ENCODE data around the gene CYP27A1.
A peak's percentile ranks its signal among the peaks of the same experiment; 100 is the strongest.
"Not testable (repeated sequence)": the region's sequence is repeated elsewhere in the genome, so short reads cannot be mapped to it uniquely, and the experiment has no call there.

The CYP27A1 gene

GRCh38 chr2:218846963-218847362 lies 65.0 kb downstream of the CYP27A1 start:
- not testable (repeated sequence) for H3K4me1 ChIP-seq (ENCODE audit: control insufficient read depth in 1 of 2, insufficient read depth in 2 of 2, low read length in 2 of 2); H4K8ac ChIP-seq (ENCODE audit: low read depth, low read length); H3K9me3 ChIP-seq (ENCODE audit: insufficient read depth, low read depth, low read length); H4K91ac ChIP-seq (ENCODE audit: low read depth, low read length); H3K18ac ChIP-seq (ENCODE audit: low read length); H3K4me3 ChIP-seq (ENCODE audit: low read depth, low read length); H2BK12ac ChIP-seq (ENCODE audit: low read length); H2AFZ ChIP-seq (ENCODE audit: insufficient read depth, low read length, poor library complexity); H3K14ac ChIP-seq (ENCODE audit: low read length); H2BK120ac ChIP-seq (ENCODE audit: insufficient read depth, low read length, poor library complexity); H4K12ac ChIP-seq (ENCODE audit: low read depth, low read length); H3K4ac ChIP-seq (ENCODE audit: low read depth, low read length); DNase-seq; H2BK5ac ChIP-seq (ENCODE audit: low read depth, low read length, poor library complexity); H3K4me2 ChIP-seq (ENCODE audit: low read length); H3K36me3 ChIP-seq (ENCODE audit: control insufficient read depth in 1 of 2, insufficient read depth in 2 of 2, low read length in 2 of 2); H3K23ac ChIP-seq (ENCODE audit: low read length); H3K9ac ChIP-seq (ENCODE audit: low read length); H2AK5ac ChIP-seq (ENCODE audit: low read length); H3K27ac ChIP-seq (ENCODE audit: low read depth, low read length); H3K79me1 ChIP-seq (ENCODE audit: low read length); H3K27me3 ChIP-seq (ENCODE audit: insufficient read depth, low read length); H3K79me2 ChIP-seq (ENCODE audit: control insufficient read depth, insufficient read depth, low read length, poor library complexity)
- WGBS (ENCODE audit: extremely low coverage, insufficient coverage, insufficient read length), result no CpG with 5 or more reads among the region's 18 CpGs

- Histone ChIP-seq H3K79me2 (ENCODE audit: control insufficient read depth, insufficient read depth, low read length, poor library complexity) (no peaks in the 10 kb centered on the region), H3K23ac (ENCODE audit: low read length) (no peak overlapping the region), H4K12ac (ENCODE audit: low read depth, low read length) (no peak overlapping the region), H3K9me3 (ENCODE audit: insufficient read depth, low read depth, low read length) (no peaks in the 10 kb centered on the region), H3K36me3 (ENCODE audit: control insufficient read depth in 1 of 2, insufficient read depth in 2 of 2, low read length in 2 of 2) (peaks cover 0 to 1% of the 10 kb centered on the region in 2 experiments), H3K4me3 (ENCODE audit: low read depth, low read length) (no peak overlapping the region), H4K8ac (ENCODE audit: low read depth, low read length) (no peak overlapping the region), H3K9ac (ENCODE audit: low read length) (no peak overlapping the region), H3K4me1 (ENCODE audit: control insufficient read depth in 1 of 2, insufficient read depth in 2 of 2, low read length in 2 of 2) (peaks cover 12 to 13% of the 10 kb centered on the region in 2 experiments), H3K18ac (ENCODE audit: low read length) (no peak overlapping the region), H3K27ac (ENCODE audit: low read depth, low read length) (no peak overlapping the region), H2BK12ac (ENCODE audit: low read length) (no peak overlapping the region), H3K4me2 (ENCODE audit: low read length) (no peak overlapping the region), H4K91ac (ENCODE audit: low read depth, low read length) (no peak overlapping the region), H2BK120ac (ENCODE audit: insufficient read depth, low read length, poor library complexity) (no peak overlapping the region), H2AFZ (ENCODE audit: insufficient read depth, low read length, poor library complexity) (no peak overlapping the region), H2BK5ac (ENCODE audit: low read depth, low read length, poor library complexity) (no peak overlapping the region), H3K27me3 (ENCODE audit: insufficient read depth, low read length) (no peaks in the 10 kb centered on the region), H3K4ac (ENCODE audit: low read depth, low read length) (no peak overlapping the region), H2AK5ac (ENCODE audit: low read length) (no peak overlapping the region), H3K14ac (ENCODE audit: low read length) (no peak overlapping the region), H3K79me1 (ENCODE audit: low read length) (peaks cover 4% of the 10 kb centered on the region)
- DNase-seq, result peak in 1 of 2 donors; percentile 18
- WGBS (ENCODE audit: extremely low coverage, insufficient coverage, insufficient read length), result no CpG with 5 or more reads among the region's 7 CpGs
These were observed 67.8 kb downstream of the CYP27A1 start for GRCh38 chr2:218849721-218850120.

- no peak overlapping the region for H2AFZ ChIP-seq (ENCODE audit: insufficient read depth, low read length, poor library complexity)
- no peak overlapping the region for H4K8ac ChIP-seq (ENCODE audit: low read depth, low read length)
- no peak for DNase-seq
- H2BK120ac ChIP-seq (ENCODE audit: insufficient read depth, low read length, poor library complexity), result no peak overlapping the region
- WGBS (ENCODE audit: extremely low coverage, insufficient coverage, insufficient read length), result no CpG with 5 or more reads among the region's 2 CpGs
- peaks cover 9% of the 10 kb centered on the region for H3K79me1 ChIP-seq (ENCODE audit: low read length)
- no peak overlapping the region for H4K91ac ChIP-seq (ENCODE audit: low read depth, low read length)
- no peak overlapping the region for H3K27ac ChIP-seq (ENCODE audit: low read depth, low read length)
- no peak overlapping the region for H3K9ac ChIP-seq (ENCODE audit: low read length)
- no peak overlapping the region for H2BK12ac ChIP-seq (ENCODE audit: low read length)
- no peak overlapping the region for H2AK5ac ChIP-seq (ENCODE audit: low read length)
- H3K18ac ChIP-seq (ENCODE audit: low read length), result no peak overlapping the region
- H3K23ac ChIP-seq (ENCODE audit: low read length), result no peak overlapping the region
- H3K4me2 ChIP-seq (ENCODE audit: low read length), result no peak overlapping the region
- H4K12ac ChIP-seq (ENCODE audit: low read depth, low read length), result no peak overlapping the region
- H3K4me1 ChIP-seq (ENCODE audit: control insufficient read depth in 1 of 2, insufficient read depth in 2 of 2, low read length in 2 of 2), result peaks cover 21 to 23% of the 10 kb centered on the region in 2 experiments
- no peaks in the 10 kb centered on the region for H3K36me3 ChIP-seq (ENCODE audit: control insufficient read depth in 1 of 2, insufficient read depth in 2 of 2, low read length in 2 of 2)
- no peak overlapping the region for H3K14ac ChIP-seq (ENCODE audit: low read length)
- H3K9me3 ChIP-seq (ENCODE audit: insufficient read depth, low read depth, low read length), result no peaks in the 10 kb centered on the region
- H3K4me3 ChIP-seq (ENCODE audit: low read depth, low read length), result no peak overlapping the region
- H3K27me3 ChIP-seq (ENCODE audit: insufficient read depth, low read length), result no peaks in the 10 kb centered on the region
- no peak overlapping the region for H3K4ac ChIP-seq (ENCODE audit: low read depth, low read length)
- no peak overlapping the region for H2BK5ac ChIP-seq (ENCODE audit: low read depth, low read length, poor library complexity)
- no peaks in the 10 kb centered on the region for H3K79me2 ChIP-seq (ENCODE audit: control insufficient read depth, insufficient read depth, low read length, poor library complexity)
These were observed 68.8 kb downstream of the CYP27A1 start for GRCh38 chr2:218850796-218851195.

GRCh38 chr2:218851286-218851685 lies 69.3 kb downstream of the CYP27A1 start:
- Histone ChIP-seq H3K9me3 (ENCODE audit: insufficient read depth, low read depth, low read length) (no peaks in the 10 kb centered on the region), H3K79me1 (ENCODE audit: low read length) (peaks cover 12% of the 10 kb centered on the region), H4K8ac (ENCODE audit: low read depth, low read length) (no peak overlapping the region), H4K12ac (ENCODE audit: low read depth, low read length) (no peak overlapping the region), H4K91ac (ENCODE audit: low read depth, low read length) (no peak overlapping the region), H3K27ac (ENCODE audit: low read depth, low read length) (no peak overlapping the region), H3K9ac (ENCODE audit: low read length) (no peak overlapping the region), H3K14ac (ENCODE audit: low read length) (no peak overlapping the region), H3K27me3 (ENCODE audit: insufficient read depth, low read length) (no peaks in the 10 kb centered on the region), H2BK12ac (ENCODE audit: low read length) (no peak overlapping the region), H3K18ac (ENCODE audit: low read length) (no peak overlapping the region), H2AK5ac (ENCODE audit: low read length) (no peak overlapping the region), H2AFZ (ENCODE audit: insufficient read depth, low read length, poor library complexity) (no peak overlapping the region), H3K4me3 (ENCODE audit: low read depth, low read length) (no peak overlapping the region), H2BK120ac (ENCODE audit: insufficient read depth, low read length, poor library complexity) (no peak overlapping the region), H3K4ac (ENCODE audit: low read depth, low read length) (no peak overlapping the region), H3K36me3 (ENCODE audit: control insufficient read depth in 1 of 2, insufficient read depth in 2 of 2, low read length in 2 of 2) (no peaks in the 10 kb centered on the region), H3K23ac (ENCODE audit: low read length) (no peak overlapping the region), H2BK5ac (ENCODE audit: low read depth, low read length, poor library complexity) (no peak overlapping the region), H3K4me2 (ENCODE audit: low read length) (no peak overlapping the region), H3K79me2 (ENCODE audit: control insufficient read depth, insufficient read depth, low read length, poor library complexity) (no peaks in the 10 kb centered on the region), H3K4me1 (ENCODE audit: control insufficient read depth in 1 of 2, insufficient read depth in 2 of 2, low read length in 2 of 2) (peaks cover 25 to 28% of the 10 kb centered on the region in 2 experiments)
- no peak for DNase-seq
- no CpG with 5 or more reads among the region's 3 CpGs for WGBS (ENCODE audit: extremely low coverage, insufficient coverage, insufficient read length)
